GM19193 (cell line): ENCODE data around the gene DPM2.

Experiments
- POLR2A ChIP-seq: IDR thresholded peaks from 4 replicates; pipeline ENCODE4 v1.6.1; 2011; ENCODE audit not compliant: insufficient read depth, insufficient read length; ENCODE audit errors: extremely low read depth

The DPM2 gene

GRCh38 chr9:127940593-127940992 is 2.9 kb upstream of the DPM2 start:
- TF ChIP-seq POLR2A: no peak

DNA sequence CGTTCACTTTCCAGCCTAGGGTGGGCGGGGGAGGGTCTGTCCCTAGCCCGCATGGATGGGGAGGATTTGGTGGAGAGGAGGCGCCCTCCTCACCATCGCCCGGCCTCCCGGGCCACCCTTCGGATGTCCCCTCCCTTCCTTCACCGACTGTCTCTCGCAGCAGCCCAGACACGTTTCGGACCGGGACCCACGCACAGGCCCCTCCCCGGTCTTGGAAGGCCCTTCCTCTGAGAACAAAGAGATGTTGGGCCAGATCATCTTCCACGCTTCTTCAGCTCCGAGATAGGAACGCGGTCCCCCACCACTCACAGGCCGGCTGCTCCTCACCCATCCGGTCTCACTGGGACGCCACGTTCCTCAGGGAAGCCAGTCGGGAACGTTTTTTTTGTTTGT is 640 bp upstream of the DPM2 start:
- TF ChIP-seq POLR2A: no peak

GRCh38 chr9:127937056-127937387 is 632 bp downstream of the DPM2 start:
- no peak for TF ChIP-seq POLR2A

- TF ChIP-seq POLR2A: no peak
These were observed 1.3 kb downstream of the DPM2 start for GRCh38 chr9:127936347-127936852.

- no peak for TF ChIP-seq POLR2A
These were observed 1.9 kb downstream of the DPM2 start for GRCh38 chr9:127935765-127936221.

- no peak for TF ChIP-seq POLR2A
These were observed 2.7 kb downstream of the DPM2 start for GRCh38 chr9:127934986-127935385.

GRCh38 chr9:127934248-127934647 is 3.4 kb downstream of the DPM2 start:
- TF ChIP-seq POLR2A: no peak

DNA sequence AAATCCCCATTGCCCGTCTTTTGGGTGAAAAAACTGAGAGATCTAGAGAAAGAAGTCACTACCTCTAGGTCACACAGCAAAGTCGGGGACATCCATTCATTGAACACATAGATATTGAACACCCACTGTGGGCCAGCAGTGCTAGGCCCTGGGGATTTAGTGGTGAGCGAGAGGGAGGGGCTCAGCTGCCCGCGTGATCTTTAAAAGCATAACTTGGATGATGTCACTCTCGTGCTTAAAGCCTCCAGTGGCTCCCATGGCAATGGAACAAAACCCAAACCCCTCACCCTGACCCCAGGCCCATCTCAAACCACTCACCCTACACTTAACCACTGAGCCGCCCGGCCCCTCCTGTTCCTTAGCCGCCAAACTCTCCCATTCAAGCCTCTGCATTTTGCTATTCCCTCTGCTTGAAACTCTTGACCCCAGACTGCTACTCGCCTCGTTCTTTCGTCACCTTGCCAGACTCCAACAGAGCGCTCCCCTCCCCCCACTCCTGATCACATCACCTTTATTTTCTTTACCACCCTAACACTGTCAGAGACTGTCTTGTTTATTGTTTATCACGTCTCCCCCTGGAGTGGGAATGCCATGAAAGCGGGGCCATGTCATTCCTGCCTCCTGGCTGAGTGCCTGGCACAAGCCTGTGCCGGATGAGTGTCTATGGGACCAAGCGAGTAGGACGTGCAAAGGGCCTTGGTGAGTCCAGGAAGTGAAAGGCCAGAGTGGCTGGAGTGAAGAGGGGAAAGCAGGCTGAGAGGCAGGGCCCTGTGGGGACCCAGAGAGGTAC is 6.4 kb downstream of the DPM2 start:
- no peak for TF ChIP-seq POLR2A

- no peak for TF ChIP-seq POLR2A
These were observed 7.2 kb downstream of the DPM2 start, which contains the start of gene PIP5KL1 for GRCh38 chr9:127930231-127931091. TSS of gene PIP5KL1 (minus strand) at chr9:127930777. CDS start at chr9:127930752, 25 bp downstream.

- no peak for TF ChIP-seq POLR2A
These were observed 8.1 kb downstream of the DPM2 start for GRCh38 chr9:127929625-127929979.

- TF ChIP-seq POLR2A: no peak
These were observed 8.7 kb downstream of the DPM2 start for GRCh38 chr9:127928676-127929624.

- no peak for TF ChIP-seq POLR2A
These were observed 9.5 kb downstream of the DPM2 start for GRCh38 chr9:127927988-127928675.

DNA sequence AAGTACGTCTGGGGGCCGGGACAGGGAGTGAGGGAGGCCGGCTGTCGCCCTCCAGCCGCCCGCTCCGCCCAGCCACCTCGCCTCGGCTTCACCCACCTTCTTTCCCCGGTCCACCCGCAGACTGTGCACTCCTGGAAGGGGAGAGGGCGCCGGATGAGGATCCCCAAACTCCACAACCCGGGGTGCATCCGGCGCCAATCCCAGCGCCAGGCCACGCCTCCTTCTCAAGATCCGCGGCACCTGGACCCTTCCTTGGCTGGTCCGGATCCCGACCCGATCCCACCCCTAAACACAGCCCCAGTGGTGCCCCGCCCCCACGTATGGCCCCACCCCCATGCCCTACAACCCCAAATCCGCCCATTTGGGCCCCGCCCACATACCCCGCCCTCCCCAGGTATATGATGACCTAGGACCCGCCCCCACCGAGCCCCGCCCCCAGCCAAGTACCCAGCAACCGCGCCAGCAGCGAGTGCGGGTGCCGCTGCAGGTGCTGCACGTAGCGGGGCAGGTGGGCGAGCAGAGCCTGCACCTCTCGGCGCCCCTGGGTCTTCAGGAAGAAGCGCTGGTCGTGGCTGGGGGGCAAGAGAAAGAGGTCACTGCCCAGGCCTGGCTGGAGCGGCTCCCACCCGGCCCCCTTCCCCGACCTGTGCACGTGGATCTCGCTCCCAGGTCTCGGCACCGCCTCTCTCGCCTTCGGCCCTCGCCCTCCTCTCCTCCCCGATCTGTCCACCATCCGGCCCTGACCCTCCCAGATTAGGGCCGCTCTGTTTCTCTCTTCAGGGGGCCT is 10.3 kb downstream of the DPM2 start:
- no peak for TF ChIP-seq POLR2A
